ACC112 (cell line): ENCODE measurements around the gene CTIF.

Experiments
- H2AFZ ChIP-seq: fragments of 200-600 bp; sonication (generic); one replicate; pipeline ENCODE4 v1.6.0; 2017; ENCODE audit warnings: antibody characterized with exemption, low read length; ENCODE audit not compliant: unreplicated experiment
- H3K27ac ChIP-seq: fragments of 200-600 bp; sonication (generic); 2 replicates; pipeline ENCODE4 v1.5.1; 2014; ENCODE audit warnings: low read depth, mild to moderate bottlenecking, antibody characterized with exemption, low read length, moderate library complexity
- H3K27me3 ChIP-seq: fragments of 200-600 bp; sonication (generic); 2 replicates; pipeline ENCODE4 v1.6.1; 2014; ENCODE audit warnings: mild to moderate bottlenecking, antibody characterized with exemption, low read length, moderate library complexity, mixed read lengths; ENCODE audit not compliant: insufficient read depth
- H3K36me3 ChIP-seq: fragments of 200-600 bp; sonication (generic); 2 replicates; pipeline ENCODE4 v1.6.1; 2016; ENCODE audit warnings: mild to moderate bottlenecking, antibody characterized with exemption, low read length, moderate library complexity, mixed read lengths; ENCODE audit not compliant: insufficient read depth
- H3K4me1 ChIP-seq: fragments of 200-600 bp; sonication (generic); one replicate; pipeline ENCODE4 v1.6.1; 2016; ENCODE audit warnings: low read length, mixed read lengths; ENCODE audit not compliant: insufficient read depth, unreplicated experiment, control insufficient read depth
- H3K4me3 ChIP-seq: fragments of 200-600 bp; sonication (generic); 2 replicates; pipeline ENCODE4 v1.5.1; 2014; ENCODE audit warnings: mild to moderate bottlenecking, low read depth, low read length
- H3K79me2 ChIP-seq: fragments of 200-600 bp; sonication (generic); one replicate; pipeline ENCODE4 v1.6.0; 2016; ENCODE audit warnings: low read length; ENCODE audit not compliant: control insufficient read depth, unreplicated experiment, insufficient read depth

CTIF gene

DNA sequence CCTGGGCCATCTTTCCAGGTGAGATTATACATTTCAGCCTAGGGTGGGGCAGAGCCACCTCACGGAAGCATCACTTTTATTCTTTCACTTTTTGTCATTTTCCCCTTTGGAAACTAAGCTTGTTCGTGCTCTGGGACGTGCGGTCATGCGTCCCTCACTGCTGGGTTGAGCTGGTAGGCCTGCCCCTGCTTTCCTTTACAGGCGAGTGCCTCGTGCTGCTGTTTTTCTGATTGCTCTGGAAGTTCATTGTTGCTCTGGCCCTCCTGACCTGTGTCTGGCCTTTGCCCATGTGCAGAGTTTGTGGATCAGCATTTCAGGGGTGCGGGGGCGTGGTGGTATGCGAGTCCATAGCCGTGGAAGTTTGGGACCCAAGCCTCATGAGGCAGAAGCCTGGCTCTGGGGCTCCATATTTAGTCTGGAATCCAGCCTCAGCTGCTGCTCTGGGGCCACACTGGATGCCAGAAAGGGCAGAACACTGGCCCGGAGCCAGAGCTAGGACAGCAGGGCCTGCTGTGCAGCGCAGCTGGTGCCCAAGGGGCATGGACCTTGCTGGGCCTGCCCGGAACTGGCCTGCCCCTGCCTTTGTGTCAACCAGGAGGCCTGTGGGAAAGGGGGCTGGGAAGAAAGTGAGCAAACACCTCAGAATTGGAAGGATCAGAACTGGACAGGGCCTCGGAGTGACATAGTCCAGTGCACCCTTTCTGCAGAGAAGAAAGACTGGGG lies 51.1 kb downstream of the CTIF start:
- H3K36me3 ChIP-seq = no peaks in the 10 kb centered on the region
- peaks cover 40% of the 10 kb centered on the region for H3K79me2 ChIP-seq
- H3K27ac ChIP-seq = no peak overlapping the region; the same call in 1 of the 2 replicates
- H2AFZ ChIP-seq = no peak overlapping the region
- H3K27me3 ChIP-seq = no peaks in the 10 kb centered on the region
- peaks cover 18% of the 10 kb centered on the region for H3K4me1 ChIP-seq
- H3K4me3 ChIP-seq = no peak overlapping the region

DNA sequence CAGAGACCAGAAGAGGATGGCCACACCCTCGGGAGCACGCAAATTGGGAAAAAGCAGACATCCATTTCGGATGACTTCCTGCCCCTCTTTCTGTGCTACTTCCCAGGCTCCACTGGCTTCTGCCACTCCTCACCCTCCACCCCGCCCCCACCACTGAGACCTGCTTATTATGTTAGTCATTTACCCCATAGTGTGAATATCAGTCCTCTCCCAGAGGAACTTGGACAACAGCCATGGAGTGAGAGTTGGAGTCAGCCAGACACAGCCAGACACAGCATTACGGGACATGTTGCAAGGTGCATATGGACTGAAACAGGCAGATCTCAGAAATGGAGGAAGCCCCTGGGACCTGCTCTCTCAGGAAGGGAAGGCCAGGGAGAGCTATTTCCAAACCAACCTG lies 51.8 kb downstream of the CTIF start:
- H3K36me3 ChIP-seq = no peaks in the 10 kb centered on the region
- no peak overlapping the region for H2AFZ ChIP-seq
- H3K79me2 ChIP-seq = peaks cover 36% of the 10 kb centered on the region
- H3K4me3 ChIP-seq = no peak overlapping the region
- peaks cover 18% of the 10 kb centered on the region for H3K4me1 ChIP-seq
- H3K27me3 ChIP-seq = no peaks in the 10 kb centered on the region
- H3K27ac ChIP-seq = no peak overlapping the region; the same call in 1 of the 2 replicates

DNA sequence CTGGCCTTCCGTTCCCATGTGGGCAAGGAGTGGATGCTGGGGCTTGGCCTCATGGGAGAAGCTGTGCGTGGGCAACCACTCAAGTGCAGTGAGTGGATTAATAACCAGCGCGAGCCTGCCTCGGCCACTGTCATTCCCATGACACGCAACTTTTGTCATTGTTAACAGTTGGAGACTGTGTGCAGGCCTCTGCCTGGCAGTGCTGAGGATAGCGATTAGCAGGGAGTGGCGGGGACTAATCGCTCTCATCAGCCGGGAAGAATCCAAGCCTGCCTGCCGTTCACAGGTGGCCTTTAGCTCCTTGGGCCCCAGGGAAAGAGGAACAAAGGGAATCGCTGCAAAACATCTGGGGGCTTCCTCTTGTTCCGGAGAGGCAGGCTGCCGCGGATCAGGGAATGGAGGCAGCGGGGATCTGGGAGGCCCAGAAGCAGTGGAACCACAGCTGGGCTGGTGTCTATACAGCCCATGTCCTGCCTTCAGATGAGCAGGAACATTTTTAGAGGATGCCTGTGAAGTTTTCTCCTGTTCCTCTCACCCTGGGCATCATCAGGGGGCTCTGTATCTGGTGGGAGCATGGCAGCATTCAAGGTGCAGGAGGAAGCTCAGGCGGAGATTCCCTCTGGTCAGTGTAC lies 53.8 kb downstream of the CTIF start:
- Histone ChIP-seq H3K27me3 (no peaks in the 10 kb centered on the region), H3K4me3 (no peak overlapping the region), H3K36me3 (no peaks in the 10 kb centered on the region), H2AFZ (no peak overlapping the region), H3K79me2 (peaks cover 36% of the 10 kb centered on the region), H3K4me1 (peaks cover 18% of the 10 kb centered on the region), H3K27ac (no peak overlapping the region)

DNA sequence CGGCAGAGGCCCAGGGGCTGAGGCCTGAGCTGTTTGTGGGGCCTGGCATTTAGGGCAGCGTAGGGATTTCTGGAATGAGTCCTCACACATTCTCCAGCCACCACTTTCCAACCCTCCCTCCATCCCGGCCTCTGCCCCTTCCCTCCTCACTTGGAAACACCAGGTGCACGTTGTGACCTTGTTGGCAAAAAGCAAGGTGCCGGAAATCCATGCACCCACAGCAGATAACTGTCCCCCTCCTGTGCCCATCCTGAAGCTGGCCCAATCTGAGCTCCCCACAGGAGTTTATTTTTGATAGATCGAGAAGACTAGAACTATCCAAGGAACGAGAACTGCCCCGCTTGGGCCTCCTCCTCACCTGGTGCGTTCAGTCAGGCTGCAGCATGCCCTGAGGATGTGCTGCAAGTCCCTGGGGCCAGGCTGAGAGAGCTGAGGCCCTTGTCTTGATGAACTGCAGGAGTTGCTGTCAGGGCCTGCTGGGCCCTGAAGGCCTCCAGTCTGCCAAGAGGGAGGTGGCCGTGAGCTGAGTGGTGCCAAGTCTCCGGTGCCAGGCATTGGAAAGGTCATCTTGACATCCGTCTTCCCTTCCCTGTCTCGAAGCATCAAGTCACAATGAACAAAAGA lies 55.8 kb downstream of the CTIF start:
- no peaks in the 10 kb centered on the region for H3K36me3 ChIP-seq
- H3K27me3 ChIP-seq = no peaks in the 10 kb centered on the region
- peaks cover 22% of the 10 kb centered on the region for H3K79me2 ChIP-seq
- peaks cover 16% of the 10 kb centered on the region for H3K4me1 ChIP-seq
- H3K4me3 ChIP-seq = no peak overlapping the region
- no peak overlapping the region for H2AFZ ChIP-seq
- no peak overlapping the region for H3K27ac ChIP-seq

DNA sequence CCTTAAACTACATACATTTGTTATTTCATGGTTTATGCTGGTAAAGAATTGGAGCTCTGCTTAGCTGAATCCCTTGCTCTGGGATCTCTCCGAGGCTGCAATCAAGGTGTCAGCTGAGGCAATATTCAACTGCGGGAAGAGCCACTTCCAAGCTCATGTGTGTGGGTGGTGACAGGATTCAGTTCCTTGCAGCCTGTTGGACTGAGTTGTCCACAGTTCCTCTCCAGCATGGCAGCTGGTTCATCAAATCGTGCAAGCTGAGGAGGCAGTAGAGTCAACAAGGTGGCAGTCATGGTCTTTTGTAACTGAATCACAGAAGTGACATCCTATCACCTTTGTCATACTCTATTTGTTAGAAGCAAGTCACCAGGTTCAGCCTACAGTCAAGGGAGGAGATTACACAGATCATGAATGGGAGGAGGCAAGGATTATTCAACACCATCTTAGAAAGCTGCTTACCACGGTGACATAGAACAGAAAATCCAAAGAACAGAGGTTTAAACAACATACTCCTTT lies 56.9 kb downstream of the CTIF start:
- Histone ChIP-seq H3K27me3 (no peaks in the 10 kb centered on the region), H3K27ac (no peak overlapping the region), H3K4me1 (peaks cover 5% of the 10 kb centered on the region), H2AFZ (no peak overlapping the region), H3K36me3 (no peaks in the 10 kb centered on the region), H3K4me3 (no peak overlapping the region), H3K79me2 (peaks cover 21% of the 10 kb centered on the region)

DNA sequence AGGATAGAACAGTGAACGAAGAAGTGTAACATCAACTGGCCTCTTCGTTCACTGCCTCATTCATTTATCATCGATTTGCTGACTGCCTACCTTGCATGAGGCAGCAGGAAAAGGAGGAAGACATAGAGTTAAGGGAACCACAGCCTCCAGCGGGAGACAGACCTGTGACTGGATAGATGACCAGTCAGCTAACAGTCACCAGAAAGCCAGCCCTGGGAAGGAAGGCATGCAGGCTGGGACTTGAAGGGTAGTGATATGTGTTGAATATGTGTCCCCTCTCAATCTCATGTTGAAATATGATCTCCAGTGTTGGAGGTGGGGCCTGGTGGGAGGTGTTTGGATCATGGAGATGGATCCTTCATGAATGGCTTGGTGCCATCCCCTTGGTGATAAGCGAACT lies 58.3 kb downstream of the CTIF start:
- peaks cover 21% of the 10 kb centered on the region for H3K79me2 ChIP-seq
- no peak overlapping the region for H2AFZ ChIP-seq
- H3K27ac ChIP-seq = no peak overlapping the region
- no peaks in the 10 kb centered on the region for H3K27me3 ChIP-seq
- H3K4me1 ChIP-seq = no peaks in the 10 kb centered on the region
- no peak overlapping the region for H3K4me3 ChIP-seq
- no peaks in the 10 kb centered on the region for H3K36me3 ChIP-seq

DNA sequence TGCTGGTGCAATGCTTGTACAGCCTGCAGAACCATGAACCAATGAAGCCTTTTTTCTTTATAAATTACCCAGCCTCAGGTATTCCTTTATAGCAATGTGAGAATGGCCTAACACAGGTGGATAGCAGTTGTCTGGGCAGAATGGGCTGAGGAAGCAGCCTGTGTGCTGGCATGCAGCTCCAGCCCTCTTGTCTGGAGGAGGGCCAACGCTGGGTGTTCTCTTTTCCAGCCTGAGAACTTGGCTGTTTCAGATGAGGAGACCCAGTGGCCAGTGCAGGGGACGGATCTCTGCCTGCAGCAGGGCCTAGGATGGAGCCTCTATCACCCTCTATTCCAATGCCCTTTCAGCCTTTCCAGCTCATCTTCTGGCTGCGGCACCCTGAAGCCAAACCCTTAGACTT lies 58.8 kb downstream of the CTIF start:
- Histone ChIP-seq H3K79me2 (peaks cover 26% of the 10 kb centered on the region), H3K4me1 (no peaks in the 10 kb centered on the region), H3K27me3 (no peaks in the 10 kb centered on the region), H2AFZ (no peak overlapping the region), H3K36me3 (no peaks in the 10 kb centered on the region), H3K4me3 (no peak overlapping the region), H3K27ac (no peak overlapping the region)

DNA sequence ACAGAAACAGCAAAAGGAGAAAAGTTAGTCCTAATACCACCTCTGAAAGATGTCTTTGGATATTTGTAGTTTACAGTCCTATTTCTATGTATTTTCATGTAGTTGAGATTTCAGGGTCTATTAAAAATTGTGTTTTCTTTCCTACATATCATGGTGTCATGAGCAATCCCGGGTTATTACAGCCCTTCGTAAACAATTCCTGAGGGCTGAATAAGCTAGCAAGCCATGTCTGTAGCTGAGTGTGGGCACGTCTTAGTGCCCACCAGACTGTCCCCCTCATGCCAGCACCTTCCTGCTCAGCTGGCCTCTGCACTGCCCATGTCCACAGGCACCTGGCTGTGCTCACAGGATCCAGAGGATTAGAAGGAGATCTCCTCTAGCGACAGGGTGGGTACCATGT lies 60.6 kb downstream of the CTIF start:
- Histone ChIP-seq H3K36me3 (no peaks in the 10 kb centered on the region), H3K4me3 (no peak overlapping the region), H3K27ac (no peak overlapping the region), H2AFZ (no peak overlapping the region), H3K79me2 (peaks cover 23% of the 10 kb centered on the region), H3K27me3 (no peaks in the 10 kb centered on the region), H3K4me1 (no peaks in the 10 kb centered on the region)

DNA sequence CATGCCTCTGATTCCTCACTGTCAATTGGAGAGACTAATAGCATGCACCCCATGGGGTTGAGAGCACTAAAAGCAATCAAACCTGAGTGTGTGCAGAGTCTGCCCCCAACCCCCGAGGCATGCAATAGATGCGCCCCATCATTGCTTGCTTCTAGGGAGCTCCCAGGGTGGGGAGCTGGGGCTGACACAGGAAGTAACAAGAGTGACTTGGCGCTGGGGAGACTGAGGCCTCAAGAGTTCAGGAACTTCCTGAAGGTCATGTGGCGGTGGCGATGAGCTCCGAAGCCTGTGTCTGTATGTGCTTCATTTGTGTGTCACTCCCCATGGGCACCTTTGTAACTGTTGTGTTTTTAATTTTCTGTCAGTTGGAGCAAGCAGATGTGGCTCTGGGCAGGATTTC lies 61.2 kb downstream of the CTIF start:
- Histone ChIP-seq H3K36me3 (no peaks in the 10 kb centered on the region), H3K4me1 (no peaks in the 10 kb centered on the region), H3K27ac (no peak overlapping the region), H3K79me2 (peaks cover 21% of the 10 kb centered on the region), H3K4me3 (no peak overlapping the region), H3K27me3 (no peaks in the 10 kb centered on the region), H2AFZ (no peak overlapping the region)

DNA sequence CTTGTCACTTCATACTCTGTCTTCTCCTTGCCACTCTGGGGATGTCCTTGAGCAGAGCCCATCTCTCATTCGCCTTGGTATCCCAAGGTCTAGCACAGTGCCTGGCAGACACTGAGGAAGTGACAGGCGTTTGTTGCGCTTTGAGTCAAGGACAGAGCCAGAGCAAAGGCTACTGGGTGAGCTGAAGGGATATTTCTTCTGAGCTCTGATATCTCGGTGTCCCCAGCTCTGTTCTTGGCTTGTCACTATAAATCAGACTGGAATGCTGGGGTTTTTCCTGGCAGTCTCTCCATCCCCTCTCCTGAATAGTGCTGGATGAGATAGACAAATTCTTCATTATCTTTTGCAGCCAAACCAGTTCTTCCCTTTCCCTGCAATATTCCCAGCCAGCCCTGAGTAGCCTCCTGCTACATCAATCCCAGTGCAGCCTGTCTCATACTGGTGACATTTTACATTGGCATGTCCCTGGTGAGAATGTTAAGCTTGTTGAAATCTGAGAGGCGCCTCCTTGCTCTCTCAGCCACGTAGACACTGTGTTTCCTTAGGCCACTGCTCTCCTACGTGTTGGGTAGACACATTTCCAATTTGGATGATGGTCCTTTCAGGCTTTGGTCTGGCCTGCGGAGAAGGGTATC lies 61.7 kb downstream of the CTIF start:
- H3K4me3 ChIP-seq = no peak overlapping the region
- H3K79me2 ChIP-seq = peaks cover 24% of the 10 kb centered on the region
- H3K27ac ChIP-seq = no peak overlapping the region
- H2AFZ ChIP-seq = no peak overlapping the region
- H3K4me1 ChIP-seq = no peaks in the 10 kb centered on the region
- no peaks in the 10 kb centered on the region for H3K27me3 ChIP-seq
- no peaks in the 10 kb centered on the region for H3K36me3 ChIP-seq
